ENCODE results near the gene PGF. TPM values are rescaled to one million over a fixed set of nuclear protein-coding genes. Genes with fewer than 3 reads are reported as not detected.

PGF gene
- total RNA-seq, 2 donors from 2014 or later, result 5.0 to 7.6 TPM

GRCh38 chr14:74963705-74964271 is 8.4 kb upstream of the PGF start:
- H3K9me3 Mint-ChIP-seq, result no peaks in the 10 kb centered on the region
- no peak overlapping the region for H3K4me3 Mint-ChIP-seq
- Histone ChIP-seq H3K9ac (ENCODE audit: extremely low read depth, low read length, poor library complexity, severe bottlenecking) (no peak overlapping the region), H3K4me3 (ENCODE audit: low read length) (no peak overlapping the region), H3K36me3 (ENCODE audit: control insufficient read depth, insufficient read depth, low read length) (no peaks in the 10 kb centered on the region), H3K27ac (ENCODE audit: low read depth, low read length) (no peak overlapping the region), H3K9me3 (ENCODE audit: control insufficient read depth, low read length) (no peaks in the 10 kb centered on the region), H3K27me3 (ENCODE audit: control insufficient read depth, insufficient read depth, low read length, poor library complexity, severe bottlenecking) (no peaks in the 10 kb centered on the region), H3K4me1 (ENCODE audit: control insufficient read depth, insufficient read depth, low read length) (no peaks in the 10 kb centered on the region)
- no peaks in the 10 kb centered on the region for H3K36me3 Mint-ChIP-seq (ENCODE audit: low read depth)
- no peak for DNase-seq
- H3K27me3 Mint-ChIP-seq (ENCODE audit: insufficient read depth), result peaks cover 4% of the 10 kb centered on the region
- 90 to 95% methylated on average over 8 to 9 of the region's 9 CpGs for WGBS, 2 experiments (ENCODE audit: insufficient coverage in 1 of 2, insufficient read length in 1 of 2)
- TF ChIP-seq, protein P1, sequence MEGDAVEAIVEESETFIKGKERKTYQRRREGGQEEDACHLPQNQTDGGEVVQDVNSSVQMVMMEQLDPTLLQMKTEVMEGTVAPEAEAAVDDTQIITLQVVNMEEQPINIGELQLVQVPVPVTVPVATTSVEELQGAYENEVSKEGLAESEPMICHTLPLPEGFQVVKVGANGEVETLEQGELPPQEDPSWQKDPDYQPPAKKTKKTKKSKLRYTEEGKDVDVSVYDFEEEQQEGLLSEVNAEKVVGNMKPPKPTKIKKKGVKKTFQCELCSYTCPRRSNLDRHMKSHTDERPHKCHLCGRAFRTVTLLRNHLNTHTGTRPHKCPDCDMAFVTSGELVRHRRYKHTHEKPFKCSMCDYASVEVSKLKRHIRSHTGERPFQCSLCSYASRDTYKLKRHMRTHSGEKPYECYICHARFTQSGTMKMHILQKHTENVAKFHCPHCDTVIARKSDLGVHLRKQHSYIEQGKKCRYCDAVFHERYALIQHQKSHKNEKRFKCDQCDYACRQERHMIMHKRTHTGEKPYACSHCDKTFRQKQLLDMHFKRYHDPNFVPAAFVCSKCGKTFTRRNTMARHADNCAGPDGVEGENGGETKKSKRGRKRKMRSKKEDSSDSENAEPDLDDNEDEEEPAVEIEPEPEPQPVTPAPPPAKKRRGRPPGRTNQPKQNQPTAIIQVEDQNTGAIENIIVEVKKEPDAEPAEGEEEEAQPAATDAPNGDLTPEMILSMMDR (conservative IDR thresholded peaks at IDR 0.05), result no peak
- no peaks in the 10 kb centered on the region for H3K4me1 Mint-ChIP-seq
- H3K27ac Mint-ChIP-seq, result no peak overlapping the region

DNA sequence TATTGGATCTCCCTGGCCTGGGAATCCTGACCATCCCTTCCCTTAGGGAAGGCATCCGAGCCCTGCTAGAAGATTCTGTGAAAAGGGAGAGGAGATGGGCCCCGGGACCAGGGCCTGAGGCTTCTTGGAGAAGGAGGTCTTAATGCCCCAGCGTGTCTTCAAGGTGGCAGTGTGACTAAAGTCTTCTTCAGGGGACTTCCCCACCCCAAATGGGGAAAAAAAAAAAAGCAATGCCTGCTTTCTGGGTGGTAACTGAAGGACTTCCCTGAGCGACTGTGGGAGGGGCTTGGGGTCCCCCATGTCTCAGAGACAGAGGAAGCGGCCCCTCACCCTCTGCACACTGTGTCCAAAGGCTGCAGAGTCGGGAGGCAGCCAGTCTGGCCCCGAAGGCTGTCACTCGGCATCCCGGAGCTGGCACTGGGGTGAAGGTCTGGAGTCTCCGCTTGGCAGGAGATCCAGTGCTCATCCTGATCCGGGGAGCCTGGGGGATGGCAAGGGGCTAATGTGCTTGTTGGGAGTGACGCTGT is 7.8 kb upstream of the PGF start:
- H3K27me3 Mint-ChIP-seq (ENCODE audit: insufficient read depth), result peaks cover 4% of the 10 kb centered on the region
- TF ChIP-seq, protein P1 (conservative IDR thresholded peaks at IDR 0.05), result no peak
- Histone ChIP-seq H3K9me3 (ENCODE audit: control insufficient read depth, low read length) (no peaks in the 10 kb centered on the region), H3K4me3 (ENCODE audit: low read length) (no peak overlapping the region), H3K27ac (ENCODE audit: low read depth, low read length) (no peak overlapping the region), H3K27me3 (ENCODE audit: control insufficient read depth, insufficient read depth, low read length, poor library complexity, severe bottlenecking) (no peaks in the 10 kb centered on the region), H3K4me1 (ENCODE audit: control insufficient read depth, insufficient read depth, low read length) (no peaks in the 10 kb centered on the region), H3K36me3 (ENCODE audit: control insufficient read depth, insufficient read depth, low read length) (no peaks in the 10 kb centered on the region), H3K9ac (ENCODE audit: extremely low read depth, low read length, poor library complexity, severe bottlenecking) (no peak overlapping the region)
- 87 to 93% methylated on average over 3 to 12 of the region's 12 CpGs for WGBS, 2 experiments (ENCODE audit: insufficient coverage in 1 of 2, insufficient read length in 1 of 2)
- H3K36me3 Mint-ChIP-seq (ENCODE audit: low read depth), result no peaks in the 10 kb centered on the region
- H3K4me3 Mint-ChIP-seq, result no peak overlapping the region
- no peak overlapping the region for H3K27ac Mint-ChIP-seq
- no peaks in the 10 kb centered on the region for H3K9me3 Mint-ChIP-seq
- H3K4me1 Mint-ChIP-seq, result no peaks in the 10 kb centered on the region
- no peak for DNase-seq

DNA sequence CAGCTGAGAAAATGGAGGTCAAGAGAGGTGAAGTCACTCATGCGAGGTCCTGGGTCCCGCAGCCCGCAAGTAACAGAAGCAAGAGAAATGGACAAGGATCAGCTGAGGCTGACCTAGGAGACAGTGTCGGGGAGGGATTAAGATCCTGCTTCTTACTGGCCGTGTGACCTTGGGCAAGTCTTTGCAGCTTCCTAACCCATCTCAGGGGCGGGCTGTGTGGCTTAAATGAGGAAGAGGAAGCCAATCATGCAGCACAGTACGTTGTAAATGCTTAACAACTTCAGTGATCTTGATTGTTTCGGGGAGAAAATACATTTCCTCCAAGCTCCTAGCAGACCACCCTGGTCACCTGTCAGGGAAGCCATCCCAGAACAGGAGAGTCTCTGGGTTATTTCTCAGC is 7.1 kb upstream of the PGF start:
- Histone ChIP-seq H3K27me3 (ENCODE audit: control insufficient read depth, insufficient read depth, low read length, poor library complexity, severe bottlenecking) (no peaks in the 10 kb centered on the region), H3K9ac (ENCODE audit: extremely low read depth, low read length, poor library complexity, severe bottlenecking) (no peak overlapping the region), H3K36me3 (ENCODE audit: control insufficient read depth, insufficient read depth, low read length) (no peaks in the 10 kb centered on the region), H3K4me3 (ENCODE audit: low read length) (no peak overlapping the region), H3K4me1 (ENCODE audit: control insufficient read depth, insufficient read depth, low read length) (no peaks in the 10 kb centered on the region), H3K27ac (ENCODE audit: low read depth, low read length) (no peak overlapping the region), H3K9me3 (ENCODE audit: control insufficient read depth, low read length) (no peaks in the 10 kb centered on the region)
- Mint-ChIP-seq H3K27me3 (ENCODE audit: insufficient read depth) (peaks cover 4% of the 10 kb centered on the region), H3K36me3 (ENCODE audit: low read depth) (no peaks in the 10 kb centered on the region), H3K27ac (no peak overlapping the region), H3K4me1 (no peaks in the 10 kb centered on the region), H3K4me3 (no peak overlapping the region), H3K9me3 (no peaks in the 10 kb centered on the region)
- no peak for DNase-seq
- 87 to 96% methylated on average over 8 of the region's 8 CpGs for WGBS, 2 experiments (ENCODE audit: insufficient coverage in 1 of 2, insufficient read length in 1 of 2)
- TF ChIP-seq, protein P1 (conservative IDR thresholded peaks at IDR 0.05), result no peak

Measured in endodermal cell (in vitro differentiated cells).